Measurements from ENCODE around the gene TCEAL3.
"Not testable (repeated sequence)": the region's sequence is repeated elsewhere in the genome, so short reads cannot be mapped to it uniquely, and the experiment has no call there.

The TCEAL3 gene

DNA sequence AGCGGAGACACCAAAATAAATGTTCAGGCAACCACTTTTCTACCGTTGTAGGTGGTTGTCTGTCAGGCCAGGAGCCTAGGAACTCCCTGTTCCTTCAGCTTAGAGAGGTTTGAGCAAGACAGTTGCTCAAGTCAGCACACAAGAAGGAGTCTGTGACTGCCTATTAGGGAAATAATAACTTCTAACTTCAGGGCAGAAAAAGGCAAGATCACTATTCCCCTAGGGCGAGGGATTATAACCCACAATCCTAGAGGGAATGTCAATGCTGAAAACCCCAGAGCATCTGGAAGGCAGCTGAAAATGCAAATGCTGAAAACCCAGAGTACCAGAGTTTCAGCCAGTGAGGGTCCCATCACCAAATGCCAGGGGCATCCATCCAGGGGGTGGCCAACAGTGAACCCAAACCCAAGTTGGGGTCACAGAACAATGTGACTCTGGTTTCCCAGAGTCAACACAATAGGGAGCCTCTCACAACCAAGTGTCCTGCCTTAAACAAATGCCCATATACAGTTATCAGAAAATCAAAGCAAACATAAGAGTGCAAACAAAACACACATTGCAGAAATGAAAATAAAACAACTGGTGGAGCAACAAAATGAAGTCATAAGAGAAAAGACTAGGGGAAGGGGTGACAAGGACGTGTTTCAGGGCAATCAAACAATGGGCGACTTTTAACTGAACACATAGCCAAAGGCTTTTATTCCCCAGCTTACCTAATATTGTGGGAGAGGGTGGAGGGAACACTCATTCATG, 51.1 kb downstream of the TCEAL3 start:
- no peak for FAIRE-seq
- DNase-seq (ENCODE audit: extremely low spot score, insufficient read length, low read depth), result no peak

DNA sequence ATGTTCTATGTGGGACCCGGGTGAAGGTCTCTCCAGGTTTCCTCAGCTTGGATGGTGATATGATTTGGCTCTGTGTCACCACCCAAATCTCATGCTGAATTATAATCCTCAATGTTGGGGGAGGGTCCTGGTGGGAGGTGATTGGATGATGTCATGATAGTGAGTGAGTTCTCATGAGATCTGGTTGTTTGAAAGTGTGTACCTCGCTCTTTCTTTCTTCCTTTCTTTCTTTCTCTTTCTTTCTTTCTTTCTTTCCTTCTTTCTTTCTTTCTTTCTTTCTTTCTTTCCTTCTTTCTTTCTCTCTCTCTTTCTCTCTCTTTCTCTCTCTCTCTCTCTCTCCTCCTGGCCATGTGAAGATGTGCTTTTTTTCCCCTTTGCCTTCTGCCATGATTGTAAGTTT, 51.7 kb downstream of the TCEAL3 start:
- DNase-seq (ENCODE audit: extremely low spot score, insufficient read length, low read depth); FAIRE-seq: not testable (repeated sequence)

All from GM18507 (cell line).